Memory B cell (primary cell): ENCODE data around the gene SH3RF2.

ENCODE experiments used
- ATAC-seq: fragments of 150-1000 bp; cut with Tn5 transposase; 2 replicates; pipeline ENCODE4 v1.10.0; 2021; ENCODE audit warnings: low read depth, mild to moderate bottlenecking, moderate library complexity
- DNase-seq, 2 donors: peaks; one replicate each; pipeline ENCODE4 v3.0.0; 2022; ENCODE audit warnings: low spot score in 2 of 2
- H3K27ac Mint-ChIP-seq: one replicate; pipeline ENCODE4 v1.8.0; 2022; ENCODE audit warnings: mild to moderate bottlenecking, moderate library complexity, mixed read lengths
- H3K27me3 Mint-ChIP-seq: one replicate; pipeline ENCODE4 v1.8.0; 2022; ENCODE audit warnings: mixed read lengths
- H3K36me3 Mint-ChIP-seq: one replicate; pipeline ENCODE4 v1.8.0; 2022; ENCODE audit warnings: mild to moderate bottlenecking, mixed read lengths
- H3K4me1 Mint-ChIP-seq: one replicate; pipeline ENCODE4 v1.8.0; 2022; ENCODE audit warnings: mixed read lengths
- H3K4me3 Mint-ChIP-seq: one replicate; pipeline ENCODE4 v1.8.0; 2022; ENCODE audit warnings: mild to moderate bottlenecking, moderate library complexity, mixed read lengths
- H3K9me3 Mint-ChIP-seq: one replicate; pipeline ENCODE4 v1.8.0; 2022; ENCODE audit warnings: mixed read lengths

The SH3RF2 gene

GRCh38 chr5:146109379-146109778 is 173.0 kb downstream of the SH3RF2 start:
- no peaks in the 10 kb centered on the region for H3K27me3 Mint-ChIP-seq
- DNase-seq = no peak

GRCh38 chr5:146111409-146111808 is 175.0 kb downstream of the SH3RF2 start:
- H3K27me3 Mint-ChIP-seq = no peaks in the 10 kb centered on the region
- ATAC-seq (no peak), DNase-seq (no peak)
- H3K27ac Mint-ChIP-seq = no peak overlapping the region
- peaks cover 11% of the 10 kb centered on the region for H3K36me3 Mint-ChIP-seq
- H3K9me3 Mint-ChIP-seq = no peaks in the 10 kb centered on the region
- H3K4me3 Mint-ChIP-seq = no peak overlapping the region
- peaks cover 5% of the 10 kb centered on the region for H3K4me1 Mint-ChIP-seq

More at GRCh38 chr5:146109379-146109778, 173.0 kb downstream of the SH3RF2 start:
- H3K27ac Mint-ChIP-seq = no peak overlapping the region
- ATAC-seq = no peak
- H3K4me3 Mint-ChIP-seq = no peak overlapping the region
- H3K36me3 Mint-ChIP-seq = peaks cover 9% of the 10 kb centered on the region
- no peaks in the 10 kb centered on the region for H3K9me3 Mint-ChIP-seq
- H3K4me1 Mint-ChIP-seq = peaks cover 5% of the 10 kb centered on the region

GRCh38 chr5:146112476-146112875 is 176.1 kb downstream of the SH3RF2 start:
- DNase-seq (no peak), ATAC-seq (no peak)
- no peak overlapping the region for H3K27ac Mint-ChIP-seq
- H3K27me3 Mint-ChIP-seq = no peaks in the 10 kb centered on the region
- no peaks in the 10 kb centered on the region for H3K4me1 Mint-ChIP-seq
- peaks cover 13% of the 10 kb centered on the region for H3K36me3 Mint-ChIP-seq
- no peak overlapping the region for H3K4me3 Mint-ChIP-seq
- no peaks in the 10 kb centered on the region for H3K9me3 Mint-ChIP-seq
